ENCODE results near the gene RNGTT. TPM values are rescaled to one million over a fixed set of nuclear protein-coding genes. Genes with fewer than 3 reads are reported as not detected.

RNGTT gene
- total RNA-seq, 1 donor from 2014 or later = 18.2 TPM

DNA sequence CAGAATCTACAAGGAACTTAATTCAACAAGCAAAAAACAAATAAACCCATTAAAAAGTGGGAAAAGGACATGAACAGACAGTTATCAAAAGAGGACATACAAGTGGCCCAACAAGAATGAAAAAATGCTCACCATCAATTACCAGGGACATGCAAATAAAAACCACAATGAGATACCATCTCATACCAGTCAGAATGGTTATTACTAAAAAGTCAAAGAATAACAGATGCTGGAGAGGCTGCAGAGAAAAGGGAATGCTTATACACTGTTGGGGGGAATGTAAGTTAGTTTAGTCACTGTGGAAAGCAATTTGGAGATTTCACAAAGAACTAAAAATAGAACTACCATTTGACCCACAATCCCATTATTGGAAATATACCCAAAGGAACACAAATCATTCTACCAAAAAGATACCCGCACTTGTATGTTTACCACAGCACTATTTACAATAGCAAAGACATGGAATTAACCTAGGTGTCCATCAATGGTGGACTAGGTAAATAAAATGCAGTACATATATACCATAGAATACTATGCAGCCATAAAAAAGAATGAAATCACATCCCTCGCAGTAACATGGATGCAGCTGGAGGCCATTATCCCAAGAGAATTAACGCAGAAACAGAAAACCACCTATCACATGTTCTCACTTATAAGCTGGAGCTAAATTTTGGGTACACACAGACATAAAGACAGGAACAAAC lies 48.4 kb downstream of the RNGTT start:
- Histone ChIP-seq H3K27me3 (no peaks in the 10 kb centered on the region), H3K27ac (no peak overlapping the region), H3K9me3 (no peaks in the 10 kb centered on the region), H3K4me3 (no peak overlapping the region), H3K36me3 (no peaks in the 10 kb centered on the region), H3K4me1 (peaks cover 6% of the 10 kb centered on the region)
- TF ChIP-seq POLR2AphosphoS5 (IDR thresholded peaks at IDR 0.05; ENCODE audit: insufficient read depth in 1 of 2, low read depth in 1 of 2) = no peak
- TF ChIP-seq, protein P1, sequence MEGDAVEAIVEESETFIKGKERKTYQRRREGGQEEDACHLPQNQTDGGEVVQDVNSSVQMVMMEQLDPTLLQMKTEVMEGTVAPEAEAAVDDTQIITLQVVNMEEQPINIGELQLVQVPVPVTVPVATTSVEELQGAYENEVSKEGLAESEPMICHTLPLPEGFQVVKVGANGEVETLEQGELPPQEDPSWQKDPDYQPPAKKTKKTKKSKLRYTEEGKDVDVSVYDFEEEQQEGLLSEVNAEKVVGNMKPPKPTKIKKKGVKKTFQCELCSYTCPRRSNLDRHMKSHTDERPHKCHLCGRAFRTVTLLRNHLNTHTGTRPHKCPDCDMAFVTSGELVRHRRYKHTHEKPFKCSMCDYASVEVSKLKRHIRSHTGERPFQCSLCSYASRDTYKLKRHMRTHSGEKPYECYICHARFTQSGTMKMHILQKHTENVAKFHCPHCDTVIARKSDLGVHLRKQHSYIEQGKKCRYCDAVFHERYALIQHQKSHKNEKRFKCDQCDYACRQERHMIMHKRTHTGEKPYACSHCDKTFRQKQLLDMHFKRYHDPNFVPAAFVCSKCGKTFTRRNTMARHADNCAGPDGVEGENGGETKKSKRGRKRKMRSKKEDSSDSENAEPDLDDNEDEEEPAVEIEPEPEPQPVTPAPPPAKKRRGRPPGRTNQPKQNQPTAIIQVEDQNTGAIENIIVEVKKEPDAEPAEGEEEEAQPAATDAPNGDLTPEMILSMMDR (IDR thresholded peaks at IDR 0.05) = no peak
- TF ChIP-seq POLR2A (IDR thresholded peaks at IDR 0.05) = no peak
- intact Hi-C loops (cut with DNase I) = no loop called here
- DNase-seq (ENCODE audit: extremely low spot score in 2 of 2) = no peak

DNA sequence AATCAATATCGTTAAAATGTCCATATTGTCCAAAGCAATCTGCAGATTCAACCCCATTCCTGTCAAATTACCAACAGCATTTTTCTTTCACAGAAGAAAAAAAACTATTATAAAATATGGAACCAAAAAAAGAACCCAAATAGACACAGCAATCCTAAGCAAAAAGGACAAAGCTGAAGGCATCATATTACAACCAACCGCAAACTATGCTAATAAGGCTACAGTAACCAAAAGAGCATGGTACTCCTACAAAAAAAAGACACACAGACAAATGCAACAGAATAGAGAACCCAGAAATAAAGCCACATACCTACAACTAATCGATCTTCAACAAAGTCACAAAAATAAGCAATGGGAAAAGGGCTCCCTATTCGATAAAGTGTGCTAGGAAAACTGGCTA lies 49.2 kb downstream of the RNGTT start:
- Histone ChIP-seq H3K4me3 (no peak overlapping the region), H3K36me3 (no peaks in the 10 kb centered on the region), H3K4me1 (peaks cover 6% of the 10 kb centered on the region), H3K9me3 (no peaks in the 10 kb centered on the region), H3K27me3 (no peaks in the 10 kb centered on the region), H3K27ac (no peak overlapping the region)
- TF ChIP-seq POLR2AphosphoS5 (IDR thresholded peaks at IDR 0.05; ENCODE audit: insufficient read depth in 1 of 2, low read depth in 1 of 2) (no peak), POLR2A (IDR thresholded peaks at IDR 0.05) (no peak)
- TF ChIP-seq, protein P1 (IDR thresholded peaks at IDR 0.05) = no peak
- intact Hi-C loops (cut with DNase I) = no loop called here
- no peak for DNase-seq (ENCODE audit: extremely low spot score in 2 of 2)

DNA sequence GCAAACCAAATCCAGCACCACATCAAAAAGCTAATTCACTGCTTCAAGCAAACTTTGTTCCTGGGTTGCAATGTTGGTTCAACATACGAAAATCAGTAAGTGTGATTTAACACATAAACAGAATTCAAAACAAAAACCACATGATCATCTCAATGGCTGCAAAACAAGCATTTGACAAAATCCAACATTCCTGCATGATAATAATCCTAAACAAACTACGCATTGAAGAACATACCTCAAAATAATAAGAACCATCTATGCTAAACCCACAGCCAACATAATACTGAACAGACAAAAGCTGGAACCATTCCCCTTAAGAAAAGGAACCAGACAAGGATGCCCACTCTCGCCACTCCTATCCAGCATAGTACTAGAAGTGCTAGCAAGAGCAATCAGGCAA lies 49.9 kb downstream of the RNGTT start:
- Histone ChIP-seq H3K4me1 (peaks cover 6% of the 10 kb centered on the region), H3K9me3 (no peaks in the 10 kb centered on the region), H3K27ac (no peak overlapping the region), H3K36me3 (no peaks in the 10 kb centered on the region), H3K27me3 (no peaks in the 10 kb centered on the region), H3K4me3 (no peak overlapping the region)
- intact Hi-C loops (cut with DNase I) = no loop called here
- TF ChIP-seq POLR2A (IDR thresholded peaks at IDR 0.05) (no peak), POLR2AphosphoS5 (IDR thresholded peaks at IDR 0.05; ENCODE audit: insufficient read depth in 1 of 2, low read depth in 1 of 2) (no peak)
- TF ChIP-seq, protein P1 (IDR thresholded peaks at IDR 0.05) = no peak
- no peak for DNase-seq (ENCODE audit: extremely low spot score in 2 of 2)

DNA sequence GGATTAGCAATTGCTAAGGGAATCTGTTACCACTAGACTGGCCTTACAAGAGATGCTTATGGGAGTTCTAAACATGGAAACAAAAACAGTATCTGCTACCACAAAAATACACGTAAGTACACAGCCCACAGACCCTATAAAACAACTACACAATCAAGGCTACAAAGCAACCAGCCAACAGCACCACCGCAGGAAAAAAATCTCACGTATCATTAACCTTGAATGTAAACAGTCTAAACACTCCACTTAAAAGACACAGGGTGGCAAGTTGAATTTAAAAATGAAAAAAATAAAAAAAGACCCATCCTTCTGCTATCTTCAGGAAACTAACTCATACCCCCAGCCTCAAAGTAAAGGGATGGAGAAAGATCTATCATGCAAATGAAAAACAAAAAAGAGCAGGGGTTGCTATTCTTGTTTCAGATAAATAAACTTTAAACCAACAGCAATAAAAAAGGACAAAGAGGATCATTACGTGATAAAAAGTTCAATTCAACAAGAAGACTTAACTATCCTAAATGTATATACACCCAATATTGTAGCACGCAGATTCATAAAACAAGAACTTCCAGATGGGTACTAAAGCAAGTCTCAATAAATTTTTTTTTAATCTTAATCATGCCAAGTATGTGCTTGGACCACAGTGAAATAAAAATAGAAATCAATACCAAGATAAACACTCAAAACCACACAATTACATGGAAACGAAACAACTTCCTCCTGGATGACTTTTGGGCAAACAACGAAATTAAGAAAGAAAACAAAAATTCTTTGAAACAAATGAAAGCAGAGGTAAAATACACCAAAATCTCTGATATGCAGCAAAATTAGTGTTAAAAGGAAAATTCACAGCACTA lies 52.3 kb downstream of the RNGTT start:
- Histone ChIP-seq H3K27ac (no peak overlapping the region), H3K27me3 (no peaks in the 10 kb centered on the region), H3K36me3 (no peaks in the 10 kb centered on the region), H3K9me3 (no peaks in the 10 kb centered on the region), H3K4me1 (peaks cover 6% of the 10 kb centered on the region), H3K4me3 (no peak overlapping the region)
- intact Hi-C loops (cut with DNase I) = no loop called here
- TF ChIP-seq POLR2AphosphoS5 (IDR thresholded peaks at IDR 0.05; ENCODE audit: insufficient read depth in 1 of 2, low read depth in 1 of 2) (no peak), POLR2A (IDR thresholded peaks at IDR 0.05) (no peak)
- TF ChIP-seq, protein P1 (IDR thresholded peaks at IDR 0.05) = no peak
- no peak for DNase-seq (ENCODE audit: extremely low spot score in 2 of 2)

Data from vagina (tissue), 2 donors.